ENCODE measurements around the gene PLEKHG5.
A peak's percentile ranks its signal among the peaks of the same experiment; 100 is the strongest.
"Not testable (repeated sequence)": the region's sequence is repeated elsewhere in the genome, so short reads cannot be mapped to it uniquely, and the experiment has no call there.

The PLEKHG5 gene

DNA sequence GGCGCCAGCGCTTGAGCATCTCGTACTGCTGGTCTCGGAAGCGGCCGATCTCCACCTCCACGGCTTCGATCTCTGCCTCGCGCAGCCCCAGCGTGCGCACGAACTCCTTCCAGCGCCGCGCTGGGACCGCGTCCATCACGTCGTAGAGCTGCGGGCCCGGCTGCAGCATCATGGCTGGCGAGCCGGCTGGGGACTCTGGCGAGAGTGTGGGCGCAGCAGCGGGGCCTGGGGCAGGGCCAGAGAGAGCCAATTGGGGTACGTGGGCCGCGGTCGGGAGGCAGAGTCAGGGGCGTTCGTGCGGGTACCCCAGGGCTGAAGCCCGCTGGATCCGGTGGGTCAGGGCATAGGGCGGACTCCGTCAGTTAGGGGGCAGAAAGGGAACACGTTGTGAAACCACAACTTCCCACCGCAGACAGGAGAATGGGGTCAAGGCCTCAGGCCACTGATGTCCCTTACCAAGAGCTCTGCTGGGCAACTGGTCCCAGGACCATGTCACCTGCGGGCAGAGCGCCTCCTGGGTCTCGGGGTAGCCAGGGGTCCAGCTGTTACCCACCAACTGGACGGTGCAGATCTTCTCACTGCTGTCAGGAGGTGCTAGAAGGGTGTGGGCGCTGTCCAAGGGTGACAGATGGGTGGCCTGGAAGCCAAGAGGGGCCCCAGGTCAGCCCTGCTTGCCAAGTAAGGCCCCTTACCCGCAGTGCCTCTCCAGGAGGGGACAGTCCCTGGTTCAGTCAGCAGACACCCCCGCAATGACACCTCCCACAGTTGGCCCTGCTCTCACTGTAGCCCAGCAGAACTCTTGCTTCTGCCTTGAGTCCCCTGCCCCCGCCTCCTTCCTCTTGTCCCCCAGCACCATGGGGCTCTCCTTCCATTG lies 29.7 kb downstream of the PLEKHG5 start:
- Histone ChIP-seq H3K36me3 (ENCODE audit: control insufficient read depth, insufficient read depth, low read length) (no peaks in the 10 kb centered on the region), H3K27me3 (replicated peaks; ENCODE audit: control insufficient read depth, insufficient read depth, low read length) (no peaks in the 10 kb centered on the region; the same call in 1 of the 2 replicates), H3K4me3 (replicated peaks; ENCODE audit: low read depth, low read length) (no peak overlapping the region)
- DNase-seq (ENCODE audit: extremely low read depth, insufficient read length): no peak
- TF ChIP-seq, protein P1, sequence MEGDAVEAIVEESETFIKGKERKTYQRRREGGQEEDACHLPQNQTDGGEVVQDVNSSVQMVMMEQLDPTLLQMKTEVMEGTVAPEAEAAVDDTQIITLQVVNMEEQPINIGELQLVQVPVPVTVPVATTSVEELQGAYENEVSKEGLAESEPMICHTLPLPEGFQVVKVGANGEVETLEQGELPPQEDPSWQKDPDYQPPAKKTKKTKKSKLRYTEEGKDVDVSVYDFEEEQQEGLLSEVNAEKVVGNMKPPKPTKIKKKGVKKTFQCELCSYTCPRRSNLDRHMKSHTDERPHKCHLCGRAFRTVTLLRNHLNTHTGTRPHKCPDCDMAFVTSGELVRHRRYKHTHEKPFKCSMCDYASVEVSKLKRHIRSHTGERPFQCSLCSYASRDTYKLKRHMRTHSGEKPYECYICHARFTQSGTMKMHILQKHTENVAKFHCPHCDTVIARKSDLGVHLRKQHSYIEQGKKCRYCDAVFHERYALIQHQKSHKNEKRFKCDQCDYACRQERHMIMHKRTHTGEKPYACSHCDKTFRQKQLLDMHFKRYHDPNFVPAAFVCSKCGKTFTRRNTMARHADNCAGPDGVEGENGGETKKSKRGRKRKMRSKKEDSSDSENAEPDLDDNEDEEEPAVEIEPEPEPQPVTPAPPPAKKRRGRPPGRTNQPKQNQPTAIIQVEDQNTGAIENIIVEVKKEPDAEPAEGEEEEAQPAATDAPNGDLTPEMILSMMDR (IDR thresholded peaks at IDR 0.05; ENCODE audit: insufficient read depth, low read length, poor library complexity, severe bottlenecking): no peak

- Histone ChIP-seq H3K27me3 (replicated peaks; ENCODE audit: control insufficient read depth, insufficient read depth, low read length) (no peaks in the 10 kb centered on the region; the same call in 1 of the 2 replicates), H3K36me3 (ENCODE audit: control insufficient read depth, insufficient read depth, low read length) (no peaks in the 10 kb centered on the region), H3K4me3 (replicated peaks; ENCODE audit: low read depth, low read length) (no peak overlapping the region)
- DNase-seq (ENCODE audit: extremely low read depth, insufficient read length): no peak
- TF ChIP-seq, protein P1 (IDR thresholded peaks at IDR 0.05; ENCODE audit: insufficient read depth, low read length, poor library complexity, severe bottlenecking): no peak
Measured at GRCh38 chr1:6461051-6461530, 30.4 kb downstream of the PLEKHG5 start.

DNA sequence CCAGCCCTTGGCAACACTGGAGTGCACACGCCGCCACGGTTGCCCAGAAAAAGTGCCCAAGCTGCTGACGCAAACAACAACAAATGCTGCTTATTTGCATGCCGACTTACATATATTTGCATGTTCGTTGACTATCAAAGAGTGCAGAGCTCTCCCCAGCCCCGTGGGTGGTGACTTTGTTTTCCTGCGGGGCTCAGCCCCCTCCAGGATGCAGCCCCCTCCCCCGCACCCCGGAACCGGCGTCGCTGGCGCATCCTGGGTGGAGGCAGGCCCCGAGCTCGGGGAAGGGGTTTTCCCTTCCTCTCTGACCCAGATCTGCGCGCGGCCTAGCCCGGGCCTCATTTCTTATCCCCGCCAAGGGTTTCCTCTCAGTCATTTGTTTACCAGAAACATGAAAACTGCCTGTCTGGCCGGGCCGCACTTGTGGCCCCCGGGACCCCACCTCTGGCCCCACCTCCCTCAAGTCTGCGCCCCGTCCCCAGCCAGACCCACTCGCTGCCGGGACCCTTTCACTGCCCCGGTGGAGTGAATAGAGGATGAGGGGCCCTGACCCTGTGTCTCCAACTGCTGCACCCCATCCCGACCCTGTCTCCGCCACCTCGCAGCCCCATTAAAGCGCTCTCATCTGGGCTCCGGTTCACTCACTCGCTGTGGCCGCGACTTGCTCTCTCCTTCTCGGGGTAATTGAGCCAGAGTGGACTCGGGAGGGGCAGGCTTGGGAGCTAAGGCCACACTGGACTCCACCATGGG lies 31.0 kb downstream of the PLEKHG5 start:
- TF ChIP-seq, protein P1 (IDR thresholded peaks at IDR 0.05; ENCODE audit: insufficient read depth, low read length, poor library complexity, severe bottlenecking): no peak
- H3K27me3 ChIP-seq (replicated peaks; ENCODE audit: control insufficient read depth, insufficient read depth, low read length): no peaks in the 10 kb centered on the region; the same call in 1 of the 2 replicates
- no peaks in the 10 kb centered on the region for H3K36me3 ChIP-seq (ENCODE audit: control insufficient read depth, insufficient read depth, low read length)
- DNase-seq (ENCODE audit: extremely low read depth, insufficient read length): peak; percentile 58
- peak overlapping the region; percentile 30 for H3K4me3 ChIP-seq (replicated peaks; ENCODE audit: low read depth, low read length)

DNA sequence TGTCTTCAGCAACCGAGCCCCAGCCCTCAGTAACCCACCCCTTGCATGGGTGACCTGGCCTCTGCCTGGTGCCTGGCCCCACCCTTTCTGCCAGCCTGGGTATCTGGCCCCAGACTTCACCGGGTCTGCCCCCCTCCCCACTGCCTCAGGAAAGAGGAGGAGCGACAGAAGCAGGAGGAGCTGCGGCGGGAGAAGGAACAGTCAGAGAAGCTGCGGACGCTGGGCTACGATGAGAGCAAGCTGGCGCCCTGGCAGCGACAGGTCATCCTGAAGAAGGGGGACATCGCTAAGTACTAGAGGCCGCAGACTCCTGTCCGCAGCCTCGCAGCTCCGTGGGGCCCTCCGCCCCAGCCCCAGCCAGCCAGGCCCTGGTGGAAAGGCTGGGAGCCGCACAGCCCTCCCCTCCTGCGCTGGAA lies 31.6 kb downstream of the PLEKHG5 start:
- Histone ChIP-seq H3K36me3 (ENCODE audit: control insufficient read depth, insufficient read depth, low read length) (no peaks in the 10 kb centered on the region), H3K4me3 (replicated peaks; ENCODE audit: low read depth, low read length) (no peak overlapping the region; the same call in 1 of the 2 replicates), H3K27me3 (replicated peaks; ENCODE audit: control insufficient read depth, insufficient read depth, low read length) (no peaks in the 10 kb centered on the region; the same call in 1 of the 2 replicates)
- TF ChIP-seq, protein P1 (IDR thresholded peaks at IDR 0.05; ENCODE audit: insufficient read depth, low read length, poor library complexity, severe bottlenecking): no peak
- DNase-seq (ENCODE audit: extremely low read depth, insufficient read length): no peak

GRCh38 chr1:6456800-6457466 lies 34.5 kb downstream of the PLEKHG5 start:
- TF ChIP-seq, protein P1 (IDR thresholded peaks at IDR 0.05; ENCODE audit: insufficient read depth, low read length, poor library complexity, severe bottlenecking): no peak

GRCh38 chr1:6455752-6456520 lies 35.5 kb downstream of the PLEKHG5 start:
- H3K36me3 ChIP-seq (ENCODE audit: control insufficient read depth, insufficient read depth, low read length): not testable (repeated sequence)

More at GRCh38 chr1:6456800-6457466, 34.5 kb downstream of the PLEKHG5 start:
- H3K4me3 ChIP-seq (replicated peaks; ENCODE audit: low read depth, low read length): no peak overlapping the region
- H3K36me3 ChIP-seq (ENCODE audit: control insufficient read depth, insufficient read depth, low read length): no peaks in the 10 kb centered on the region
- H3K27me3 ChIP-seq (replicated peaks; ENCODE audit: control insufficient read depth, insufficient read depth, low read length): no peaks in the 10 kb centered on the region; the same call in 1 of the 2 replicates
- DNase-seq (ENCODE audit: extremely low read depth, insufficient read length): no peak

More at GRCh38 chr1:6455752-6456520, 35.5 kb downstream of the PLEKHG5 start:
- H3K27me3 ChIP-seq (replicated peaks; ENCODE audit: control insufficient read depth, insufficient read depth, low read length); H3K4me3 ChIP-seq (replicated peaks; ENCODE audit: low read depth, low read length); DNase-seq (ENCODE audit: extremely low read depth, insufficient read length): not testable (repeated sequence)

All from GM06990 (cell line).